Prostate gland (tissue), 2 donors: Measurements from ENCODE around the gene TTN.

Source experiments
- POLR2A ChIP-seq: fragments of 450-650 bp; IDR thresholded peaks from one replicate; pipeline ENCODE4 v1.6.1; 2016; ENCODE audit warnings: antibody characterized with exemption, mild to moderate bottlenecking
- POLR2AphosphoS5 ChIP-seq: sonication (generic); formaldehyde crosslinking; IDR thresholded peaks from one replicate; pipeline ENCODE4 v1.6.1; 2017; ENCODE audit warnings: antibody characterized with exemption
- TF ChIP-seq, protein P1 (sequence below), 4 experiments: fragments of 200-600 bp in 2 of 4; fragments of 450-650 bp in 2 of 4; sonication (generic) in 2 of 4; IDR thresholded peaks; 1 replicate in 3 of 4; 2 replicates in 1 of 4; pipeline ENCODE4 v1.5.1; 2016 to 2019; ENCODE audit warnings: antibody characterized with exemption in 4 of 4, mild to moderate bottlenecking in 2 of 4, moderate library complexity in 2 of 4

GRCh38 chr2:178776751-178777150 is 30.5 kb downstream of the TTN start:
- TF ChIP-seq, protein P1, sequence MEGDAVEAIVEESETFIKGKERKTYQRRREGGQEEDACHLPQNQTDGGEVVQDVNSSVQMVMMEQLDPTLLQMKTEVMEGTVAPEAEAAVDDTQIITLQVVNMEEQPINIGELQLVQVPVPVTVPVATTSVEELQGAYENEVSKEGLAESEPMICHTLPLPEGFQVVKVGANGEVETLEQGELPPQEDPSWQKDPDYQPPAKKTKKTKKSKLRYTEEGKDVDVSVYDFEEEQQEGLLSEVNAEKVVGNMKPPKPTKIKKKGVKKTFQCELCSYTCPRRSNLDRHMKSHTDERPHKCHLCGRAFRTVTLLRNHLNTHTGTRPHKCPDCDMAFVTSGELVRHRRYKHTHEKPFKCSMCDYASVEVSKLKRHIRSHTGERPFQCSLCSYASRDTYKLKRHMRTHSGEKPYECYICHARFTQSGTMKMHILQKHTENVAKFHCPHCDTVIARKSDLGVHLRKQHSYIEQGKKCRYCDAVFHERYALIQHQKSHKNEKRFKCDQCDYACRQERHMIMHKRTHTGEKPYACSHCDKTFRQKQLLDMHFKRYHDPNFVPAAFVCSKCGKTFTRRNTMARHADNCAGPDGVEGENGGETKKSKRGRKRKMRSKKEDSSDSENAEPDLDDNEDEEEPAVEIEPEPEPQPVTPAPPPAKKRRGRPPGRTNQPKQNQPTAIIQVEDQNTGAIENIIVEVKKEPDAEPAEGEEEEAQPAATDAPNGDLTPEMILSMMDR (IDR thresholded peaks at IDR 0.05), result no peak
- TF ChIP-seq POLR2A (no peak), POLR2AphosphoS5 (no peak)
